ENCODE measurements around the gene SH3D19.

DNA sequence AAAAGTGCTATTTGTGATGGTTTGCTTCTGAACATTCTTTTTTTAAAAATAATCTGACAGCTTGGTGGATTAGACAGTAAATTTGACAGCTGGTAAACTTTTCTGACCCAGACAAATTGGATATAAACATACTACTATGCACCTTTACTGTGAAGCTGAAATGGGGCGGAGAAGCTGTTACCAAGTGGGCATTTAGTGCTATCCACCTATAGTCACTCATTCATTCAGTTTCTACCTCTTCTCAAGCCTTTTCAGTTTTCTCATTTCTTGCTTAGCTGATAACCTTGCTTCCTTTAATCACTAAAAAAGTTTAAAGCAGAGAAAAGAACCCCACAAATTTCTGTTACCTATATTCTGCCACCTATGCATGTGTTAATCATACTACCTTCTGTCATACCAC, 220.8 kb downstream of the SH3D19 start:
- TF ChIP-seq, protein P1, sequence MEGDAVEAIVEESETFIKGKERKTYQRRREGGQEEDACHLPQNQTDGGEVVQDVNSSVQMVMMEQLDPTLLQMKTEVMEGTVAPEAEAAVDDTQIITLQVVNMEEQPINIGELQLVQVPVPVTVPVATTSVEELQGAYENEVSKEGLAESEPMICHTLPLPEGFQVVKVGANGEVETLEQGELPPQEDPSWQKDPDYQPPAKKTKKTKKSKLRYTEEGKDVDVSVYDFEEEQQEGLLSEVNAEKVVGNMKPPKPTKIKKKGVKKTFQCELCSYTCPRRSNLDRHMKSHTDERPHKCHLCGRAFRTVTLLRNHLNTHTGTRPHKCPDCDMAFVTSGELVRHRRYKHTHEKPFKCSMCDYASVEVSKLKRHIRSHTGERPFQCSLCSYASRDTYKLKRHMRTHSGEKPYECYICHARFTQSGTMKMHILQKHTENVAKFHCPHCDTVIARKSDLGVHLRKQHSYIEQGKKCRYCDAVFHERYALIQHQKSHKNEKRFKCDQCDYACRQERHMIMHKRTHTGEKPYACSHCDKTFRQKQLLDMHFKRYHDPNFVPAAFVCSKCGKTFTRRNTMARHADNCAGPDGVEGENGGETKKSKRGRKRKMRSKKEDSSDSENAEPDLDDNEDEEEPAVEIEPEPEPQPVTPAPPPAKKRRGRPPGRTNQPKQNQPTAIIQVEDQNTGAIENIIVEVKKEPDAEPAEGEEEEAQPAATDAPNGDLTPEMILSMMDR (IDR thresholded peaks at IDR 0.05) = no peak
- TF ChIP-seq POLR2AphosphoS5 (IDR thresholded peaks at IDR 0.05) = no peak
- no peak for TF ChIP-seq POLR2A (IDR thresholded peaks at IDR 0.05)

All from gastroesophageal sphincter (tissue), 3 donors.